AG10803 (cell line): ENCODE results near the gene NR4A1.

Source experiments
- DNase-seq: peaks from one replicate; pipeline ENCODE4 v3.0.0; 2010; ENCODE audit warnings: low read depth
- H3K4me3 ChIP-seq: 2 replicates; pipeline ENCODE4 v1.5.1; 2011; ENCODE audit warnings: mild to moderate bottlenecking, low read length, control low read depth
- CTCF ChIP-seq: conservative IDR thresholded peaks from 2 replicates; pipeline ENCODE4 v1.5.1; 2011; ENCODE audit warnings: mild to moderate bottlenecking, low read length, control low read depth, inconsistent platforms

The NR4A1 gene

GRCh38 chr12:52049688-52050087, 1.6 kb upstream of the NR4A1 start:
- DNase-seq = no peak
- H3K4me3 ChIP-seq = no peak overlapping the region
- TF ChIP-seq CTCF = no peak

- no peak for TF ChIP-seq CTCF
- peak overlapping the region; percentile 69 for H3K4me3 ChIP-seq
- DNase-seq = no peak
Measured at GRCh38 chr12:52050116-52050757, 1.0 kb upstream of the NR4A1 start.

GRCh38 chr12:52052468-52053186, 1.4 kb downstream of the NR4A1 start:
- DNase-seq = no peak
- peak overlapping the region; percentile 60 for H3K4me3 ChIP-seq
- TF ChIP-seq CTCF = no peak

GRCh38 chr12:52053536-52054209, 2.4 kb downstream of the NR4A1 start:
- H3K4me3 ChIP-seq = no peak overlapping the region
- TF ChIP-seq CTCF = no peak
- no peak for DNase-seq

- no peak for DNase-seq
- TF ChIP-seq CTCF = no peak
- no peak overlapping the region for H3K4me3 ChIP-seq
Measured at GRCh38 chr12:52054231-52054832, 3.1 kb downstream of the NR4A1 start.

GRCh38 chr12:52054833-52055730, 3.8 kb downstream of the NR4A1 start:
- no peak for TF ChIP-seq CTCF
- H3K4me3 ChIP-seq = no peak overlapping the region
- no peak for DNase-seq
